ES-I3 (cell line): Measurements from ENCODE around the gene AMN.
"Not testable (repeated sequence)": the region's sequence is repeated elsewhere in the genome, so short reads cannot be mapped to it uniquely, and the experiment has no call there.

Experiments
- H3K36me3 ChIP-seq: 2 replicates; pipeline ENCODE4 v1.6.1; 2013; ENCODE audit warnings: mild to moderate bottlenecking, low read length, control low read depth, moderate library complexity; ENCODE audit not compliant: insufficient read depth
- H3K4me1 ChIP-seq: 2 replicates; pipeline ENCODE4 v1.6.1; 2013; ENCODE audit warnings: mild to moderate bottlenecking, control low read depth, low read length; ENCODE audit not compliant: insufficient read depth
- H3K9ac ChIP-seq: 2 replicates; pipeline ENCODE4 v1.6.1; 2013; ENCODE audit warnings: low read depth, mild to moderate bottlenecking, low read length, moderate library complexity
- H3K9me3 ChIP-seq: 2 replicates; pipeline ENCODE4 v1.6.1; 2013; ENCODE audit warnings: mild to moderate bottlenecking, low read length, moderate library complexity; ENCODE audit not compliant: control insufficient read depth, insufficient read depth

The AMN gene

GRCh38 chr14:102891111-102891510 is 31.4 kb upstream of the AMN start:
- H3K4me1 ChIP-seq: no peaks in the 10 kb centered on the region
- H3K9me3 ChIP-seq: no peaks in the 10 kb centered on the region
- no peaks in the 10 kb centered on the region; the same call in 1 of the 2 replicates for H3K36me3 ChIP-seq
- H3K9ac ChIP-seq: no peak overlapping the region

GRCh38 chr14:102891556-102891955 is 30.9 kb upstream of the AMN start:
- Histone ChIP-seq H3K9ac (no peak overlapping the region), H3K4me1 (no peaks in the 10 kb centered on the region), H3K9me3 (no peaks in the 10 kb centered on the region), H3K36me3 (no peaks in the 10 kb centered on the region; the same call in 1 of the 2 replicates)

- Histone ChIP-seq H3K9me3 (no peaks in the 10 kb centered on the region), H3K36me3 (no peaks in the 10 kb centered on the region; the same call in 1 of the 2 replicates), H3K9ac (no peak overlapping the region)
These were observed 29.8 kb upstream of the AMN start for GRCh38 chr14:102892651-102893050.

GRCh38 chr14:102893452-102893851 is 29.0 kb upstream of the AMN start:
- no peaks in the 10 kb centered on the region; the same call in 1 of the 2 replicates for H3K36me3 ChIP-seq
- no peak overlapping the region for H3K9ac ChIP-seq
- H3K4me1 ChIP-seq: no peaks in the 10 kb centered on the region
- H3K9me3 ChIP-seq: no peaks in the 10 kb centered on the region

More at GRCh38 chr14:102892651-102893050, 29.8 kb upstream of the AMN start:
- H3K4me1 ChIP-seq: no peaks in the 10 kb centered on the region

- H3K9me3 ChIP-seq, H3K36me3 ChIP-seq, H3K4me1 ChIP-seq, H3K9ac ChIP-seq: not testable (repeated sequence)
These were observed 25.7 kb upstream of the AMN start for GRCh38 chr14:102896735-102897134.

- H3K4me1 ChIP-seq: no peaks in the 10 kb centered on the region
- no peak overlapping the region for H3K9ac ChIP-seq
- H3K9me3 ChIP-seq: no peaks in the 10 kb centered on the region
- no peaks in the 10 kb centered on the region for H3K36me3 ChIP-seq
These were observed 25.0 kb upstream of the AMN start for GRCh38 chr14:102897299-102898027.

- H3K4me1 ChIP-seq: no peaks in the 10 kb centered on the region
- no peaks in the 10 kb centered on the region for H3K36me3 ChIP-seq
- H3K9ac ChIP-seq: no peak overlapping the region
- no peaks in the 10 kb centered on the region for H3K9me3 ChIP-seq
These were observed 24.2 kb upstream of the AMN start for GRCh38 chr14:102898298-102898697.

GRCh38 chr14:102898776-102899515 is 23.5 kb upstream of the AMN start:
- Histone ChIP-seq H3K36me3 (no peaks in the 10 kb centered on the region), H3K4me1 (no peaks in the 10 kb centered on the region), H3K9ac (no peak overlapping the region)

GRCh38 chr14:102899516-102899900 is 23.0 kb upstream of the AMN start:
- H3K9ac ChIP-seq: no peak overlapping the region
- no peaks in the 10 kb centered on the region for H3K36me3 ChIP-seq
- no peaks in the 10 kb centered on the region for H3K4me1 ChIP-seq
- H3K9me3 ChIP-seq: no peaks in the 10 kb centered on the region

More at GRCh38 chr14:102898776-102899515, 23.5 kb upstream of the AMN start:
- H3K9me3 ChIP-seq: no peaks in the 10 kb centered on the region

GRCh38 chr14:102900631-102901571 is 21.6 kb upstream of the AMN start:
- H3K9ac ChIP-seq: no peak overlapping the region
- H3K36me3 ChIP-seq: no peaks in the 10 kb centered on the region; the same call in 1 of the 2 replicates
- no peaks in the 10 kb centered on the region for H3K4me1 ChIP-seq

GRCh38 chr14:102901633-102902032 is 20.8 kb upstream of the AMN start:
- Histone ChIP-seq H3K9me3 (no peaks in the 10 kb centered on the region; the same call in 1 of the 2 replicates), H3K9ac (no peak overlapping the region), H3K36me3 (no peaks in the 10 kb centered on the region; the same call in 1 of the 2 replicates), H3K4me1 (no peaks in the 10 kb centered on the region)

More at GRCh38 chr14:102900631-102901571, 21.6 kb upstream of the AMN start:
- no peaks in the 10 kb centered on the region for H3K9me3 ChIP-seq

- Histone ChIP-seq H3K4me1 (no peaks in the 10 kb centered on the region), H3K9ac (no peak overlapping the region), H3K9me3 (no peaks in the 10 kb centered on the region; the same call in 1 of the 2 replicates), H3K36me3 (no peaks in the 10 kb centered on the region; the same call in 1 of the 2 replicates)
These were observed 20.4 kb upstream of the AMN start for GRCh38 chr14:102902086-102902485.

- Histone ChIP-seq H3K36me3 (no peaks in the 10 kb centered on the region; the same call in none of the 2 replicates), H3K9ac (no peak overlapping the region), H3K4me1 (no peaks in the 10 kb centered on the region), H3K9me3 (no peaks in the 10 kb centered on the region; the same call in 1 of the 2 replicates)
These were observed 19.8 kb upstream of the AMN start for GRCh38 chr14:102902523-102903247.
